Stimulated activated CD4-positive, alpha-beta T cell treated with anti-CD3 and anti-CD28 coated beads, Interleukin-1b, Interleukin-23, amount 100 ng/mL, for 24 hours (primary cell): ENCODE data around the gene PLCH1.

ENCODE experiments used
- DNase-seq, 4 experiments: peaks; one replicate each; pipeline ENCODE4 v3.0.0-alpha.2; 2020; ENCODE audit warnings: low read depth in 4 of 4, low spot score in 1 of 4

The PLCH1 gene, protein sequence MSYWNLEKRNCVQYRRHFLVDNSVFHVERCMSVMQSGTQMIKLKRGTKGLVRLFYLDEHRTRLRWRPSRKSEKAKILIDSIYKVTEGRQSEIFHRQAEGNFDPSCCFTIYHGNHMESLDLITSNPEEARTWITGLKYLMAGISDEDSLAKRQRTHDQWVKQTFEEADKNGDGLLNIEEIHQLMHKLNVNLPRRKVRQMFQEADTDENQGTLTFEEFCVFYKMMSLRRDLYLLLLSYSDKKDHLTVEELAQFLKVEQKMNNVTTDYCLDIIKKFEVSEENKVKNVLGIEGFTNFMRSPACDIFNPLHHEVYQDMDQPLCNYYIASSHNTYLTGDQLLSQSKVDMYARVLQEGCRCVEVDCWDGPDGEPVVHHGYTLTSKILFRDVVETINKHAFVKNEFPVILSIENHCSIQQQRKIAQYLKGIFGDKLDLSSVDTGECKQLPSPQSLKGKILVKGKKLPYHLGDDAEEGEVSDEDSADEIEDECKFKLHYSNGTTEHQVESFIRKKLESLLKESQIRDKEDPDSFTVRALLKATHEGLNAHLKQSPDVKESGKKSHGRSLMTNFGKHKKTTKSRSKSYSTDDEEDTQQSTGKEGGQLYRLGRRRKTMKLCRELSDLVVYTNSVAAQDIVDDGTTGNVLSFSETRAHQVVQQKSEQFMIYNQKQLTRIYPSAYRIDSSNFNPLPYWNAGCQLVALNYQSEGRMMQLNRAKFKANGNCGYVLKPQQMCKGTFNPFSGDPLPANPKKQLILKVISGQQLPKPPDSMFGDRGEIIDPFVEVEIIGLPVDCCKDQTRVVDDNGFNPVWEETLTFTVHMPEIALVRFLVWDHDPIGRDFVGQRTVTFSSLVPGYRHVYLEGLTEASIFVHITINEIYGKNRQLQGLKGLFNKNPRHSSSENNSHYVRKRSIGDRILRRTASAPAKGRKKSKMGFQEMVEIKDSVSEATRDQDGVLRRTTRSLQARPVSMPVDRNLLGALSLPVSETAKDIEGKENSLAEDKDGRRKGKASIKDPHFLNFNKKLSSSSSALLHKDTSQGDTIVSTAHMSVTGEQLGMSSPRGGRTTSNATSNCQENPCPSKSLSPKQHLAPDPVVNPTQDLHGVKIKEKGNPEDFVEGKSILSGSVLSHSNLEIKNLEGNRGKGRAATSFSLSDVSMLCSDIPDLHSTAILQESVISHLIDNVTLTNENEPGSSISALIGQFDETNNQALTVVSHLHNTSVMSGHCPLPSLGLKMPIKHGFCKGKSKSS (N-terminal part only)

DNA sequence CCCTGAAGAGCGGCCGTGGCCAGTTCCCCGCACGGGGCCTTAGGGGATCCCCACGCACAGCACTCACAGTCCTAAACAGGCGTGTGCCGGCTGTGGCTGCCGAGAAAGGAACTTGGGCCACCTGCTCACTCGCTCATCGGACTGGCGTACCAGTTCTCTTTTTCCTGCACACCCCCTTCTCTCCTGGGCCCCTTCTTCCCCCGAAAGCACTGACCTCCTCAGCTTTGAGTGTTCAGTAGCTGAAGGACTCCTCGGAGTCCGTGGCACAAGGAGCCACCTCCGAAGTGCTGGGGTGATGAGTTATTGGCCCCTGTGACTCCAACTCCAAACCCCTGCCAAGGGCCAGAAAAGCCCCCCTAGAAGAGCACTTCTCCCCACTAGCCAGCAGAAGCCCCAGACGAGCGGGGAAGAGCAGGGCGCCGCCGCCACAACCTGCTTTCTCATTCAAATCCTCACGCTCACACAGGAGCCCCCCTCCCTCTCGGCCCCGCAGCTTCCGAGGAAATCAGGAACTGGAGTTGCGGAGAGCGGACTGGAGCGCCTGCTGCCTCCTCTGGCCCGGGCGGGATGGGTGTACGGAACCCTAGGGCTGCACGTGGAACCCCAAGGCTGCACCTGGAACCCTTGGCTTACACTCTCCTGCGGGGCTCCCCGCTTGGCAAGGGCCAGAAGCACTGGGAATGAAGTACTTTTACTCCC lies at the start of gene PLCH1:
PLCH1 (minus strand) TSS at position 446 of the 699 bp plus-strand sequence. CDS start 40,847 bp downstream, outside the sequence.
- peak in 2 of 4 experiments; percentile 9 to 25 for DNase-seq

DNA sequence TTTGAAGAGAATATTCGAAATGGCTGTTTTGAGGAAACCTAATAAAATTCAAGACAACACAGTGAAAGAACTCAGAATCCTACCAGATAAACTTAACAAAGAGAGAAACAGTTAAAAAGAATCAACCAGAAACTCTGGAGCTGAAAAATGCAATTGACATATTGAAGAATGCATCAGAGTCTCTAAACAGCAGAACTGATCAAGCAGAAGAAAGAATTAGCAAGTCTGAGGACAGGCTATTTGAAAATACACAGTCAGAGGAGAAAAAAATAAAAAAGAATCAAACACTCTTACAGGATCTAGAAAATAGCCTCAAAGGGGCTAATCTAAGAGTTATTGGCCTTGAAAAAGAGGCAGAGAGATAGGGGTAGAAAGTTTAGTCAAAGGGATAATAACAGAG lies 47.7 kb upstream of the PLCH1 start:
- no peak for DNase-seq

DNA sequence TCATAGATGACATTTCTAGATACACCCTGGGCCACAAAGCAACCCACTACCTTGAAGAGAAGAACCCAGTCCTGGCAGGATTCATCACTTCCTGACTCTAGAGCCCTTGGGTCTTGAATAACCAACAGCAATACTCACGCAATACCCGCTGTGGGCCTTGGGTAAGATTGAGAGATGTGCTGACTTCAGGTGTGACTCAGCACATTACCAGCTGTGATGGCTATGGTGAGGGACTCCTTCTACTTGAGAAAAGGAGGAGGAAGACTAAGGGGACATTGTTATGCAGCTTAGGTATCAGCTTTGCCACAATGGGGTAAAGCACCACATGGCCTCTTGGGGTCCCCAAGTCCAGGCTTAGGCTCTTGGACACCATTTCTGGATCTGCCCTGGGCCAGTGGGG lies 46.3 kb upstream of the PLCH1 start:
- no peak for DNase-seq

GRCh38 chr3:155790272-155790925 lies 45.5 kb upstream of the PLCH1 start:
- no peak for DNase-seq

DNA sequence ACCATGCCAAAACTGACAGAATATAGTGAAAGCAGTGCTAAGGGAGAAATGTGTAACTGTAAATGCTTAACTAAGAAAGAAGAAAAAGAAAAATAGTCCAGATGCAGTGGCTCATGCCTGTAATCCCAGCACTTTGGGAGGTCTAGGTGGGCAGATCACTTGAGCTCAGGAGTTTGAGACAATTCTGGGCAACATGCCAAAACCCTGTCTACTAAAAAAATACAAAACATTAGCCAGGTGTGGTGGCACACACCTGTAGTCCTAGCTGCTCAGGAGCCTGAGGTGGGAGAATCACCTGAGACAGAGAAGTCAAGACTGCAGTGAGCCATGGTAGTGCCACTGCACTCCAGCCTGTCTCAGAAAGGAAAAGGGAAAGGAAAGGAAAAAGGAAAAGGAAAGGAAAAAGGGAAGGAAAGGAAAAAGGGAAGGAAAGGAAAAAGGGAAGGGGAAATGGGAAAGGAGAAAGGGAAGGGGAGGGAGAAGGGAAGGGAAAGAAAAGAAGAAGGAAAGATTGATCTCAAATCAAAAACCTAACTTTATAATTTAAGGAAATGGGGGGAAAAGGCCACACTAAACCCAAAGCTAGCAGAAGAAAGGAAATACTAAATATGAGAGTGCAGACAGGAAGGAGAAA lies 40.9 kb upstream of the PLCH1 start:
- no peak for DNase-seq

DNA sequence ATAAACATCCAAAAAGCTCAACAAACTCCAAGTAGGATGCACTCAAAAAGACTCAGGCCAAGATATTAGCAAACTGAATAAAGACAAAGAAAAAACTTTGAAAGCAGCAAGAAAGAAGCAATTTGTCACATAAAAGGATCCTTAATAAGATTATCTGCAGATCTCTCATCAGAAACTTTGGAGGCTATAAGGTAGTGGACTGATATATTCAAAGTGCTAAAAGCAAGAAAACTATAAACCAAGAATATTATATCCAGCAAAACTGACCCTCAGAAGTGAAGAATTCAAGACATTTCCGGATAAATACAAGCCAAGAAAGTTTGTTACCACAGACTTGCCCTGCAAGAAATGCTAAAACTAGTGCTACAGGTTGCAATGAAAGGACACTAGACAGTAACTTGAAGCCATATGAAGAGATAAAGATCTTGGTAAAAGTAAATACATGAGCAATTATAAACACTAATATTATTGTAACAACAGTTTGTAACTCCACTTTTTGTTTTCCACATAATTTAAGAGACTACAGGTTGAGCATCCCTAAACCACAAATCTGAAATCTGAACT lies 37.6 kb upstream of the PLCH1 start:
- no peak for DNase-seq

GRCh38 chr3:155780291-155780690 lies 35.4 kb upstream of the PLCH1 start:
- DNase-seq: no peak

DNA sequence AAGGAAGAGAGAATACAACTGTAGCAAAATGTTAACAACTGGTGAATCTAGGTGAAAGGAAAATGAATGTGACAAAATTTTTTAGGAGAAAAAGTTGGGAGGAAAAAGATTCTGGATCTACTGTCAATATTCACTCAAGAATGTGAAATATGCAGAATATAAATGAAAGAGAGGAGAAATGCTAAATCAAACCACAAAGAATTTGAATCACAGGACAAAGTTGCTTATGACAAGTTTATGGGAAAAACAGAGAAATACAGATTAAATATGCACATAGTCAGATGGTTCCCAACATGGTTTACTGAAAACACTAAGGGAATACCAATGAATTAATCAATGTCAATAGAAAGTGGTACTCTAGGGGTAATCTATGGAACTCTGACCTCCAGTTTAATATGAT lies 33.6 kb upstream of the PLCH1 start:
- no peak for DNase-seq

GRCh38 chr3:155772801-155773200 lies 27.9 kb upstream of the PLCH1 start:
- DNase-seq: no peak

DNA sequence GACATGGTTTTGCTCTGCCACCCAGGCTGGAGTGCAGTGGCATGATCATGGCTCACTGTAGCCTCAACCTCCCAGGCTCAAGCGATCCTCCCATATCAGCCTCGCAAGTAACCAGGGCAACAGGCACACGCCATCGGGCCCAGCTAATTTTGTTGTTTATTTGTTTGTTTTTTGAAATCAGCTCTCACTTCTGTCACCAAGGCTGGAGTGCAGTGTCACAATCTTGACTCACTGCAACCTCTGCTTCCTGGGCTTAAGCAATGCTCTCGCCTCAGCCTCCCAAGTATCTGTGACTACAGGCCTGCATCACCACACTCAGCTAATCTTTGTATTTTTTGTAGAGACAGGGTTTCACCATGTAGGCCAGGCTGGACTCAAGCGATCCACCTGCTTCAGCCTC lies 26.3 kb upstream of the PLCH1 start:
- DNase-seq: no peak

DNA sequence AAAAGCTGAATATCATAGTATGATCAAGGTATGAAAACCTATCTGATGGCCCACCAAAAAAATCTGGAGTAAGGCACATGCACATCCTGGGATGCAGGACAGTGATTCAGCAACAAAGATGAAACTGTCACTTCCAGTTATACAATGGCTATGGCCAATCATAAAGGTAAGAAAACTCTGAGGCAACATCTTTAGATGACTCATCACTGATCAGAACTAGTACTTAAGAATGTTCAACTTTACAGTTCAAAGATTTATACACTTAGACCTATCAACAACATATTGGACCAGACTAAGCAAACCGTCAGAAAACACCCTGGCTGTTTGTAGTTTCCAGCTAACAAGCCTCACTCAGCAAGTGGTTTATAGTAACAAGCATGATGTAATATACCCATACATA lies 21.3 kb upstream of the PLCH1 start:
- no peak for DNase-seq

GRCh38 chr3:155763870-155764463 lies 19.1 kb upstream of the PLCH1 start:
- no peak for DNase-seq

GRCh38 chr3:155760653-155761052 lies 15.8 kb upstream of the PLCH1 start:
- no peak for DNase-seq

GRCh38 chr3:155757577-155757976 lies 12.7 kb upstream of the PLCH1 start:
- DNase-seq: no peak

DNA sequence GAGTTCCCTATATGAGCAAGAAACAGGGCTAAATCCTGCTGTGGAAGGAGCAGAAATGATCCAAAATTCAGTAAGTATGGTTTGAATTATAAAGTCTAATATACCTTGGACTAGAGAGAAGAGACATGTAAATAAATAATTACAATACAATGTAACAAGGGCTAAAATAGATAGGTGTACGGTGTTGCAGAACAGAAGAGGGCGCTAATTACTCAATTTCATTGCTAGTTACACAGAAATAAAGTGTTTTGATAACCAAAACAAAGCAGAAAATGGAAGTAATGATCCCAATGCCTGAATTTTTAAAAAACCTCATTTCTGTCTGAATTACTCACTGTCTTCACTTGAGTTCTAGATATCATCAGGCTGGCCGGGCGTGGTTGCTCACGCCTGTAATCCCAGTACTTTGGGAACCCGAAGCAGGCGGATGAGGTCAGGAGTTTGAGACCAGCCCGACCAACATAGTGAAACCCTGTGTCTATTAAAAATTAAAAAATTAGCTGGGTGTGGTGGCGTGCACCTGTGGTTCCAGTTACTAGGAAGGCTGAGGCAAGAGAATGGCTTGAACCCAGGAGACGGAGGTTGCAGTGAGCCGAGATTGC lies 8.3 kb upstream of the PLCH1 start:
- DNase-seq: no peak

- DNase-seq: no peak
These were observed 3.9 kb upstream of the PLCH1 start for GRCh38 chr3:155748611-155749365.

GRCh38 chr3:155747946-155748290 lies 3.0 kb upstream of the PLCH1 start:
- no peak for DNase-seq

DNA sequence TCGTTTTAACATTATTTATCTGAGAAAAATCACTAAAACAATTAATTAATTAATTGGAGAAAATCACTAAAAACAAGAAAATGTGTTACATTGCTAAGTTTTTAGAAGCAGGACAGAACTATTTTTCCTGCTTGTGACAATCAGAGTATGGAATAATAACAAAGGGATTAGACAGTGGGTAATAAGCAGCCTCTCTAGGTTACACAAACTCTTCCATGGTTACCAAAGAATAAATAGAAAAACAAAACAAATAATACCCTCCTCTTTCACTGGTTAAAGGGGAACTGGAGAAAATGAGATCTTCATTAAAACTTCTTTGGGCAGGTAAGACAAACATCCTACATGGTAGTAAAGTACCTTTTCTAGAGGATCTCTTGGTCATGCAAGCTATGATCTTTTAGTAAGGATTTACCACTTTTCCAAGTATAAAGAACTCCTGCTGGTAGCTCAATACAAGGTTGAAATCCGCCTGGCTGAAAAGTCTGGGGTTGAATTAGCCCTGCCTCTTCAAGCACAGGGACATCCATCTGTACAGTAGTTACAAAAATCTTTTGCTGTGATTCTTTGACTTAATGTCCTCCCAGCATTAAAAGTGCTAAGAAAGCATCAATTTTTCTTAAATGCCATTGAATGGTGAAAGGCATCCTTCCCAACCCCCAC lies 2.5 kb upstream of the PLCH1 start:
- no peak for DNase-seq
